Epithelial cell of proximal tubule (primary cell): ENCODE data around the gene NKD2. TPM values are rescaled to one million over a fixed set of nuclear protein-coding genes. Genes with fewer than 3 reads are reported as not detected.

Experiments
- DNase-seq: peaks from one replicate; pipeline ENCODE4 v3.0.0-alpha.2; 2011; ENCODE audit warnings: low read depth
- H3K4me3 ChIP-seq: 2 replicates; pipeline ENCODE4 v1.5.1; 2011; ENCODE audit warnings: low read depth, mild to moderate bottlenecking, low read length
- CTCF ChIP-seq: conservative IDR thresholded peaks from 2 replicates; pipeline ENCODE4 v1.5.1; 2012; ENCODE audit warnings: low read depth, mild to moderate bottlenecking, low read length
- total RNA-seq: library from RNA; depleted of rRNA; stranded (reverse); fragments of >200 nt; gene quantifications from 2 replicates; pipeline ENCODE4 v1.2.3, GENCODE V29; 2015

The NKD2 gene
- total RNA-seq, 1 donor from 2014 or later = not detected

DNA sequence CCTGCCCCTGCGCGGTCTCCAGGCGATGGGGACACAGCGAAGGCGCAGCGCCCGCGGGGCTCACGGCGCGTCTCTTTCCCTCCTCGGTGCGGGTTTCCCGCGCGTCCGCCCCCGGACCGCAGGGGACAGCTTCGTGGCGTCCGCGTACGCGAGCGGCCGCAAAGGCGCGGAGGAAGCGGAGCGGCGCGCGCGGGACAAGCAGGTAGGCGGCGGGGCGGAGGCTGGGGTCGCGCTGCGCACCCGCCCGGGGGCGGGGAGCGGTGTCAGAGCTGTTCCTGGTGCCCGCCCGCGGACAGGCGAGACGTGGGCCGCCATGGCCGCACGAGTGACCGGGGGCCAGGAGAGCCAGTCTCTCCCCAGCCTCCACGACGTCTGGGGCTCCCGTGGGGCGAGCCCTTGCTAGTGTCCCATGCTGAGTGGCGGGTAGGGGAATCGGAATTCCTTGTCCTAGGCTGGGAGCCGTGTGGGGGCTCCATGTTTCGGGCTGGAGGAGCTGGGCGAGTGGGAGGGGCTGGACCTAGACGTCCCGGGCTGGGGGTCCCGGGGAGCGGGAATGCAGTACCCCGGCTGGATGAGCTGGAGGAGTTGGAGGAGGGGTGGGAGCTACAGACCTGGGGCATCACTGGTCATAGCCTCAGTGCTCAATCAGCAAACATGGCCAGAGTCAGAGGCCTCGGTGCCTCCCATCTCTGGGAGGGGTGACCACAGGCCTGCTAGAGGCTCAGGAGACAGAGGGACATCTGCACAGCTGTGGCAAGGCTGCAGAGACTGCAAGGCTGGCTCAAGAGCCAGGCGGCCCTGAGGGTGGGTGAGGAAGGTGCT is 968 bp downstream of the NKD2 start:
- H3K4me3 ChIP-seq = no peak overlapping the region
- DNase-seq = no peak
- TF ChIP-seq CTCF = no peak

GRCh38 chr5:1010181-1010510 is 1.5 kb downstream of the NKD2 start:
- DNase-seq = no peak
- TF ChIP-seq CTCF = peak; percentile 31
- no peak overlapping the region for H3K4me3 ChIP-seq

DNA sequence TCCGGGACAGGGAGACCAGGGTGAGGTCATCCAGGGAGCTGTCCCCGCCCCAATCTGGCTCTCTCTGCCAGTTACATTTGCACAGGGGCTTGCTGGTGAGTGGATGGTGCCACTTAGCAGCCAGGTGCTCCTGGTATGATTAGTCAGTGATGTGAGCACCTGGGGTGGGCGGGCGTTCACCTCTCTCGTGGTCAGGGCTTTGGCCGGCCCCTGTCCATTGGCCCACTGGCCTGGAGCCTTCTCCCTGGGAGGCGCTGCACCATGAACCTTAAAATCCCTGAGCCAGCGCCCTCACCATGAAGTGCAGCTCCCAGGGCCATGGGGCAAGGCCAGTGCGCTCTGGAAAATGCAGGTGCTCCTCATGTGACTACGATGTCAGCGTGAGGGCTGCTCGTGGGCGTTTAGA is 2.0 kb downstream of the NKD2 start:
- DNase-seq = no peak
- no peak for TF ChIP-seq CTCF
- H3K4me3 ChIP-seq = no peak overlapping the region

- TF ChIP-seq CTCF = peak; percentile 70
- H3K4me3 ChIP-seq = no peak overlapping the region
- no peak for DNase-seq
Measured at GRCh38 chr5:1011226-1011631, 2.6 kb downstream of the NKD2 start.

DNA sequence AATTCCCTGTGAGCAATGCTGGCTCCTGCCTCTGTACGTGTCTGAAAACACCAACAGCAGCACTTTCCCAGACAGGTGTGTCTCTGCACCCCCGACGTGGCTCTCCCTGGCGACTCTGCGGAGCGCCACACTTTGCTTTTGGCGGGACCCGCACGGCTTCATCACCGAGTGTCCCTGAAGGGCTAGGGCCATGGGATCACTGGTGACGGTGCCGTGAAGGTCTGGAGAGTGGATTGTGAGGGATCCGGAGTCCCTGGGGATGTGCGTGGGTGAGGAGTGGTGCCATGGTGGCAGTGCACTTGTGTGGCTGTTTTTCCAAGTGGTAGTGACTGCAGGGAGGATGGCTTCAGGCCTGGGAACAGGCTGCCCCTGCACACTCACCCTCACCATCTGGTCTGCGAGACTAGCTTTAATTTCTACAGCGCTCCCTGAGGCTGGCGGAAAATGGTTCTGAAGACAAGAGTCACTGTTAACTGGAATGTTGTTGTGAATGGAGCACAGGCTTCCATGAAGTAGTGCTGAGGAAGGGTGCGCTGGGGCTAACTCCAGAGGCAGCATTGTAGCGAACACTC is 3.2 kb downstream of the NKD2 start:
- DNase-seq = no peak
- no peak overlapping the region for H3K4me3 ChIP-seq
- TF ChIP-seq CTCF = no peak

DNA sequence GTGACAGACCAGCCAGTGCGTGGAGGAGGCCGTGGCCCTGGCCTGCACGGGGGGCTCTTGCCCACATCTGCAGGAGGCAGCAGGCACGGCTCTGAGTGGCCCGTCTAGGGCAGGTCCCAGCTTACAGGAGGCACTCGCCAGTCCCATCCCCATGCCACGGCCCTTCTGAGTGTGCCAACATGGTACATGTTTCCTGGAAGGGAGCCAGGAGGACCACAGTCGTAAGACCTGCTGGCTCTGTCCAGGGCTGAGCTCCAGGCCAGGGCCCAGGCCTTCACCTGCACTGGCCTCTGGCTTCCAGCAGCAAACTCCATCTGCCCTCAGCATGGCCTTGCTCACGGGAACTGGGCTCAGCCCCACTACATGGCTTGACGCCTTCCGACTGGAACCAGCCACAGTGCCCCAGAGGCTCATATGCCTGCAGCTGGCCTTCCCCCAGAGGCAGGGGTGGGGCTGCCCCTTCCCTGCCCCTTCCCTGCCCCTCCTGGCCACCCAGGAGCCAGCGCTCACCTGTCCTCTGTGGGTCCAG is 3.8 kb downstream of the NKD2 start:
- H3K4me3 ChIP-seq = no peak overlapping the region
- no peak for TF ChIP-seq CTCF

DNA sequence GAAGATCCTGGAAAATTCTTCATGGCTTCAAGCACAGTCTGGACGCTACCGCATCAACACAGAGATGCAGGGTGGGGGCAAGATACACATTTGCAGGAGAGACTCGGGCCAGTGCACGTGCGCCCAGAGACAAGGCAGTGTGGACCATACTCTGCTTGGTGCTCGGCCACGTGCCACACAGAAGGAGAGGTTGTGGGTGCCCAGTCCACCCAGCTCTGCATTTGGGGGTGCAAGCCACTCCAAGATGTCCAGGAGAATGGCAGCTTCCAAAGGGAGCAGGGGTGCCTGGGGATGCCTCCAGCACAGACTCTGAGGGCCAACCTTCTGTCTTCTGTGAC is 4.3 kb downstream of the NKD2 start:
- DNase-seq = no peak
- H3K4me3 ChIP-seq = no peak overlapping the region
- TF ChIP-seq CTCF = no peak

More for the DNA sequence above, 3.8 kb downstream of the NKD2 start:
- no peak for DNase-seq
